Measurements from ENCODE around the gene MTPN. TPM values are rescaled to one million over a fixed set of nuclear protein-coding genes. Genes with fewer than 3 reads are reported as not detected.

MTPN gene
- total RNA-seq, 1 experiment from 2014 or later = 98.2 TPM

- Histone ChIP-seq H2BK15ac (ENCODE audit: low read depth, low read length) (no peak overlapping the region), H4K91ac (ENCODE audit: insufficient read length, low read depth, low read length) (no peak overlapping the region), H2AFZ (ENCODE audit: low read length) (no peak overlapping the region), H3K56ac (ENCODE audit: insufficient read length, low read depth, low read length) (no peak overlapping the region), H3K27ac (ENCODE audit: insufficient read length, low read depth, low read length) (no peak overlapping the region), H3K4me2 (ENCODE audit: insufficient read depth, insufficient read length, low read length) (no peak overlapping the region), H2BK5ac (ENCODE audit: insufficient read length, low read length) (no peak overlapping the region), H4K5ac (ENCODE audit: insufficient read length, low read depth, low read length) (no peak overlapping the region), H3K9me3 (ENCODE audit: control insufficient read depth, low read depth, low read length) (no peaks in the 10 kb centered on the region), H3K14ac (ENCODE audit: insufficient read depth, low read length) (no peak overlapping the region), H3K9ac (ENCODE audit: extremely low read depth, insufficient read length, low read length) (no peak overlapping the region), H3K4me1 (ENCODE audit: insufficient read depth, low read length) (no peaks in the 10 kb centered on the region), H2BK20ac (ENCODE audit: low read depth, low read length, poor library complexity, severe bottlenecking) (no peak overlapping the region), H3K79me2 (ENCODE audit: insufficient read depth, low read length) (no peaks in the 10 kb centered on the region), H4K8ac (replicated peaks; ENCODE audit: insufficient read length, low read depth, low read length) (no peak overlapping the region), H3T11ph (ENCODE audit: low read length) (no peak overlapping the region), H3K23ac (ENCODE audit: insufficient read length, low read depth, low read length) (no peak overlapping the region), H2BK120ac (ENCODE audit: low read depth, low read length, poor library complexity, severe bottlenecking) (no peak overlapping the region), H4K20me1 (ENCODE audit: control insufficient read depth, insufficient read depth, insufficient read length) (peaks cover 2% of the 10 kb centered on the region), H3K27me3 (ENCODE audit: insufficient read depth, low read length) (no peaks in the 10 kb centered on the region), H3K79me1 (ENCODE audit: insufficient read depth, low read depth, low read length, poor library complexity, severe bottlenecking) (no peaks in the 10 kb centered on the region), H3K23me2 (ENCODE audit: insufficient read length, low read depth, low read length, poor library complexity, severe bottlenecking) (no peaks in the 10 kb centered on the region), H3K18ac (ENCODE audit: insufficient read length, low read depth, low read length) (no peak overlapping the region), H2AK5ac (ENCODE audit: insufficient read length, low read length) (no peak overlapping the region), H3K4ac (ENCODE audit: low read depth, low read length) (no peak overlapping the region), H2BK12ac (ENCODE audit: insufficient read length, low read depth, low read length) (no peak overlapping the region)
- no peak for TF ChIP-seq CTCF (conservative IDR thresholded peaks at IDR 0.05)
- H3K9me3 Mint-ChIP-seq = no peaks in the 10 kb centered on the region
- no peak overlapping the region for H3K4me3 Mint-ChIP-seq
- no peak overlapping the region for H3K27ac Mint-ChIP-seq
- H3K27me3 Mint-ChIP-seq (ENCODE audit: low read depth) = no peaks in the 10 kb centered on the region
- no peaks in the 10 kb centered on the region for H3K36me3 Mint-ChIP-seq (ENCODE audit: insufficient read depth in 1 of 3, low read depth in 3 of 3)
- H3K4me1 Mint-ChIP-seq = peaks cover 3 to 8% of the 10 kb centered on the region in 2 experiments; a peak in 3 of 4 replicates
- no CpG with 5 or more reads among the region's 7 CpGs for WGBS (ENCODE audit: extremely low coverage, insufficient read length, low lambda C conversion rate)
- DNase-seq = no peak
Measured at GRCh38 chr7:135920478-135920877, 56.7 kb downstream of the MTPN start.

Data from H9 (cell line).